Middle frontal gyrus (tissue), 1 donor: Measurements from ENCODE around the gene NAPA.

Experiments
- DNase-seq: peaks from one replicate; pipeline ENCODE4 v3.0.0-alpha.2; 2015; ENCODE audit warnings: low spot score; ENCODE audit errors: extremely low spot score

Gene NAPA

DNA sequence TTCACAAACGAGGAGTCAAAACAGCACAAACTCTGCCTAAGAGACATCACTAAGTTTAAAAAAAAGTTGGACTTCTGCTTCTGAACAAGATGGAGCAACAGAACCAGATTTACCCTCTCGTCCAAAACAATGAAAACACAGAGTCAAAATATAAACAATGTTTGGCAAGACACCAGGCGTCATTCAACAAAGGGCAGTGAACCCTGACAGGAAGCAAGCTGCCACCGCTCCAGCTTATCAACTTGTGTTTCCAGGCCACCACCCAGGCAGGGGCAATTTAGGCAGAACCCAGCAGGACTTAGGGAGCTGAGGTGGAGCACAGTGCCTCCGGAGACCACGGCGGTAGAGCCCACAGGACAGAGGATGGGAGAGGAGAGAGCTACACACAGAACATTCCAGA lies 8.6 kb upstream of the NAPA start:
- no peak for DNase-seq

DNA sequence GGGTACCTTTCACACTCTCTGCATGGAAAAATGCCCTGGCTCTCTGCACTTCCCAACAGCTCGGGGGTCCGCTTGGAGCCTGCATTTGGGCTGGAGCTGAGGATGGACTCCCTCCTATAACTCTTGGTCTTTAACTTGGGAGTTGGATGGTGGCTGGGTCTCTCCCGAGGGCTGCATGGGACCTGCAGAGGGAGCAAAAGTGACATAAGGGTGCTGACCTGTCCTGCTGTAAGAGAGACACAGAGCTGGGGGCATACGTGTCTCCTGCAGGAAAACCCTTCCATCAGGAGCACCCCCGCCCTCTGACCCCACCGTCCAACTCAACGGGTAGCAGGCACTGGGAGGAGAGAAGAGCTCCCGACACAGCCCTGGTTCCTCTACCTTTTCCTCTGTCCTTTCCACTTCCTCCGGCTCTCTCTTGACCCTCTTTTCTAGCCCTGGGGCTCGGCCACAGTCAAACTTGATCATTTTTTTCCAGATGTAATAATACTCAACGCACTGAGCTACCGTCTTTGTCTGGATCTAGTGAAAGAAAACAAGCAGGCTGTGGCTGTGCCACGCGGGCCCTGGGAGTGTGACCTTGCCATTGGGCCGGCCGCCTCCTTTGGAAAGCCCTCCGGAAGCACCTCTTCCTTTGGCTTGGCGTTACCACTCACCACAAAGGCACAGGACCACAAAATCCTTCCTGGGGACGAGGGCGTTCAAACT lies 6.8 kb upstream of the NAPA start:
- no peak for DNase-seq

DNA sequence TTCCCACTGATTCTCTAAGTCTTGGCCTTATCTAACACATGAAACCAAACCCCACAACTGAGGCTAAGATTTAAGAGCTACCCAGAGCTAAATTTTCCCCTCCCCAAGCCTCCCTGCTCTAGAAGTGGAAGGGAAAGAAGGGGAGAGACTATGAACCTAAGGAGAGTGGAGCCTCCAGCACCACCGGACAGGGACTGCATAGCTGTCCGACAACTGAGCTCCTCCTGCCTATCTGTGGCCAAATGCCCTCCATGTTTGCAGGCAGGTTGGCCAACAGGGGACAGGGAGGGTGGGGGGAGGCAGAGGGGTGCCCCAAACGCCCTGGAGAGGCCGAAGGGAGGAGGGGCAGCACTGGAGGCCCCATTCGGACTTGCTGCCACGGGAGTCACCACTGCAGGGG lies 6.0 kb upstream of the NAPA start:
- no peak for DNase-seq

DNA sequence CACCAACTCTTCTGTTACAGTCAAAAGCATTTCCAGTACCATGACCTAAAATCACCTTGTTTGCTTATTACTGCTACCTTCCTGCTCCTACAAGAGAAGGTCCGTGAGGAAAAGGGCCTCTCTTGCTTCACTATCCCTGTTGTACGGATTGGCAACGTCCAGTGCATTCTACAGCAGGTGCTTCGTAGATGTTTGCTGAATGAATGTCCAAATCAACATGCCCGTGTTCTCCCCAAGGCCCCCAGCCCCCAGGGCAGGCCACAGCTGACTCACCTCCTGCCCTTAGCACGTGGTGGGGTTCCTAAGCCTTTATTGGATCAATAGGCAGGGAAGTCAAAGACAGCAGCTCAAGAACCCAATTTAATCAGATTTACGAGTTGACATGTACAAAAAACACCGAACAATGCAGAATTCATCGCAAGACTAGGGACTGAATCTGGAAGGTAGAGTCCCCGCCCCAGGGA lies 5.5 kb upstream of the NAPA start:
- DNase-seq: no peak

DNA sequence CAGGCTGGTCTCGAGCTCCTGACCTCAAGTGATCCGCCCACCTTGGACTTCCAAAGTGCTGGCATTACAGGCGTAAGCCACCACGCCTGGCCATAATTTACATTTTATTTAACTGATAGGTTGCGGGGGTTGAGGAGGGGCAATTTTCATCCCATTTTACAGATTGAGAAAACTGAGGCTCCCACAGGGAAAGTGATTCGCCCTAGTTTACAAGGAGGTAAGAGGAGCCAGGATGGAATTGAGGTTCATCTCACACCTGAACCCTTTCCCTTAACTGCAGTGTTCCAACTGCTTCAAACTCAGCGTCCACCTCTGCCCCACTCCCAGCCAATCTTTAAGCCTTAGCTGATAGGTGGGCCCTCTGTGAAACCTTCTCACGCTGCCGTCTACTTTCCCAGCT lies 4.0 kb upstream of the NAPA start:
- no peak for DNase-seq

DNA sequence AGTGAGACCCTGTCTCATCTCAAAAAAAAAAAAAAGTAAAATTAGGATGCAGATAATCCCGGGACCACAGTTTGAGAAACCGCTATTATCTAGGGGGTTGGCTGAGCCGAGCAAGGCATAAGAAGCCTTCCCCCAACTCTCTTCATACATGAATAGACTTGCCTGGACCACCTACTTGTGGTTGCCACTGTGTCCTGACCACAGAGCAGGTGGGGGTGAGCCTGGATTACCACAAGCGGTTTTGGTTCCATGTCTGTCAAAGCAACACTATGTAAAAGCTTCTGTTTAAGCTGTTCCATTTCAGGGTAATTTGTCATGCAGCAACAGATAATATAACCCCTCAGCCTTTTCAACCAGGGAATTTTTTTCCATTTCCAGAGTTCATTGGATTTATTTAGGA lies 3.3 kb upstream of the NAPA start:
- no peak for DNase-seq

- no peak for DNase-seq
Measured at GRCh38 chr19:47514151-47514868, 553 bp downstream of the NAPA start.

DNA sequence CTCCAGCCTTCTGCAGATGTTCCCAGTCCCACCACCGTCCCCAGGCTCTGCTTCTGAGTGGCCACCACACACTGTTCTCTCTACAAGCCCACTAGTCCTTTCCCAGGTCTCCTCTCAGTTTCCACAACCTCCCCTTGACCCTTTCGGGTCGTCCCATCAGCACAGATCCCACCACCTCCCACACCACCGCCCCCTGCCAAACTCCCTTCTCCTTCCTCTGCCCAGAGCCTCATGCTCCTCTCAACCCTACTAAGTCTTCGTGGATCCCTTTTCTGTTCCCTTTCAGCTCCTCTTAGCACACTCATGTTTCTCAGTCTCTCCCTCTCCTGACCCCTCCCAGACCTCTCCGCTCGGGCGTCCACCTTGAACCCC lies 1.9 kb downstream of the NAPA start:
- no peak for DNase-seq

GRCh38 chr19:47512183-47512947 lies 2.5 kb downstream of the NAPA start:
- no peak for DNase-seq

DNA sequence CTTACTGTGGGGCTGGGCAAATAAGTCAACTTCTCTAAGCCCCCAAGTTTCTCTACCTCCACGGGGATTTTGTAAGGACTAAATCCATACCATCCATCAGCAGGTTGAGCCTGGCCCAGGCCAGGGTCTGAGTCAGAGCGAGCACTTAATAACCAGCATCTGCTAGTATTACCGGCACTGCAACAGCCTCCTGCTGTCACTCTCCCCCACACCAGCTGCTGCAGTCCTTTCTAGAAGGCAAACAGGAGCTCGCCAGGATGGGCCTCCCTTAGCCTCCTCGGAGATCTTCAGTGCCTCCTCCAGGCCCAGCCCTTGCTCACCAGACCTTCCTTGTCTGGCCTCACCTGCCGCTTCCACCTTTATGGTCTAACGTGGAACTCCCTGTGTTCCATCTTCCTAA lies 3.2 kb downstream of the NAPA start:
- no peak for DNase-seq

DNA sequence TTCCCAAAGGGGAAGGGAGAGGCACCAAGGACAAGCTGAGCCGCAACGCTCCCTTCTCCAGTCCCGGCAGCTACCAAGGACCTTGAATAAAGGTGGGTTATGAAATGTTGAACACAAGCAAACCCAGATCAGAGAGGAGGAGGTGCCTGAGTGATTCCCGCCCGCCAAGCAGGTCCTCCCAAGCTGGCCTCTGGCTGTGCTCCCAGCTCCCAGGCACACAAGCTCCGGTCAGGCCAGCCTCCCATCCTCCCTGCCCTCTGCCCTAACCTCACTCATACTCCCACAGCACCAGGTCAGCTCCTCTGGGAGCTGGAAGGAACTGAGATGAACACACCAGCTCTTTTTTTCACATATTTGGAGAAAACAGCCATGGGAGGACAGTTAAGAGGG lies 3.7 kb downstream of the NAPA start:
- no peak for DNase-seq

GRCh38 chr19:47510516-47511127 lies 4.2 kb downstream of the NAPA start:
- no peak for DNase-seq

- DNase-seq: no peak
Measured at GRCh38 chr19:47509973-47510372, 4.9 kb downstream of the NAPA start.

DNA sequence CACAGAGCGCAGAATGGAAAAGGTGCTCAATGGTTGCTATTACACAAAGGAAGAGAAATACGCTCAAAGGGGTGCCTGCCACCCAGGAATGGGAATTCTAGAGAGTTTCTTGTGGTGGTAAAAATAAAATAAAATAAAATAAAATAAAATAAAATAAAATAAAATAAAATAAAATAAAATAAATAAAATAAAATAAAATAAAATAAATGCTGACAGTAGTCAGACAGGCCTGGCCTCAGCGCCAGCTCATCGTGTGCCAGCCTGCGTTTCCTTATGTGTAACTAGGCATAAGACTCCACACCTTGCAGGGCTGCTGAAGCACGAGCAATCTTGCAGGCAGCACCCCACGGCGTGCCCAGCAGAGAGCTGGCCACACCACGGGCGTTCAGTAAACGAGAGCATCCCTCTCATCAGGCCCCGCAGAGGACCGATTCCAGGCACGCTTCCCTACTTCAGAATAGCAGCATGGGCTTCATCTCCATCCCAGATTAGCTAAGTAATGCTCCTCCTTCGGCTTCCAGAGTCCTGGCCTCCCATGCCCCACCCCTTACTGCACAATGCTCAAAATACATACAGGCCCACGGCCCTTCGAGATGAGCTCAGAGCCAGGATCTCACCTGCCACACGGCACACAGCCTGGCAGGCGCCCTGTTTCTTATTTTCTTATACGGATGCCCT lies 5.6 kb downstream of the NAPA start:
- DNase-seq: no peak

DNA sequence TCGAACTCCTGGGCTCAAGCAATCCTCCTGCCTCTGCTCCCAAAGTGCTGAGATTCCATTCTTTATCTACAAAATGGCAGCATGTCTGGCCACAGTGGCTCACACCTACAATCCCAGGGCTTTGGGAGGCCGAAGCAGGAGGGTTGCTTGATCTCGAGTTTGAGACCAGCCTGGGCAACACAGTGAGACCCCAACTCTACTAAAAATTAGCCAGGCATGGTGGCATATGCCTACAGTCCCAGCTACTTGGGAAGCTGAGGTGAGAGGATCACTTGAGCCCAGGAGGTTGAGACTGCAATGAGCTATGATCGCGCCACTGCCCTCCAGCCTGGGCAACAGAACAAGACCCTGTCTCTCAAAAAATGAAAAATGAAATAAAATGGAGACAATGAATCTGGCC lies 6.1 kb downstream of the NAPA start:
- DNase-seq: no peak

- no peak for DNase-seq
Measured at GRCh38 chr19:47507924-47508553, 6.8 kb downstream of the NAPA start.

DNA sequence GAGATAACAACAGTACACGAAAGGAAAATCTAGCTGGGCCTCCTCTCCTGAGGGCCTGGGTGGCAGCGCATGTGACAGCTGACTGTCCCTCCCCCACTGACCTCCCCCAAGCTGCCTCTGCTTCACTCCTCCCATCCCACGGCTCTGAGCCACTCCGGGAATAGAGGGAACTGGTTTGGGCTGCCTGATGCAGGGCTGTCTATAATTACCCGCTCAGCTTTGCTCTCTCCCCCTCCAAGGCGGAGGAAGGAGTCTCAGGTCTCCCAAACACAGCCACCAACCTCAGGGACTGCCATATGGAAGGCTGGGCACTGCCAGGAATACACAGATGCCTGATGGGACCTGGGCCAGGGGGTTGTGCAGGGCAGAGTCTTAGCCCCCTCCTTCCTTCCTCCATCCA lies 7.9 kb downstream of the NAPA start:
- no peak for DNase-seq

DNA sequence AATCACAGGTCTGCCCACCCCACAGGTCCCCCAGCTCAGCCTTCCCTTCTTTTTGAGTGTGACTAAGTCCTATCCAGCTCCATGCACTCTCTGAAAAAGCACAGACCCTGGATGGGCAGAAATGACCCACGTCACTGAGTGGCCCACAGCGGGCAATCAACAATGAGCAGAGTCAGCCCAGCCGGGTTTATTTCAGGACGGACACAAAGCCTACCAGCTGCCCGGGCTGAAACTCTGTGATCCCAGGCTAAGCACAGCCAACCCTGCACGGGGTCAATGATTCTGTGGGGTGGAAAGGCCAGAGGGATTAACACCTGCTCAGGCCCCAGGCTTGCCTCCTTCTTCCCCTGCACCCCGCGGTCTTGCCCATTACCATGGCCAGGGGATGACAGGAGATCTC lies 8.4 kb downstream of the NAPA start:
- DNase-seq: no peak

GRCh38 chr19:47505506-47505905 lies 9.4 kb downstream of the NAPA start:
- no peak for DNase-seq

DNA sequence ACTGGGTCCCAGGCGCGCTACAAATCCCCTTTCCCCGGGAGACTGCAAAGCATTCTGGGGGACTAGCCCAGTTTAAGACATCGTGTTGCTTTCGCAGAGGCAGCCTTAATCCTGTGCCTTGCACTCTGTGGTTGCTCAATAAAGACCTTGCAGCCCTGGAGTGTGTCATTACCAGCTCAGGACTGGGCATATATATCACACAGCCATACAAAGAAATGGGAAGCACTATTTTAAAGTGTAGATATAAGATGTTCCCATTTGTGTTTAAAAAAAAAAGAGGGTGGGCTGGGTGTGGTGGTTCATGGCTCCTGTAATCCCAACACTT lies 11.1 kb downstream of the NAPA start:
- no peak for DNase-seq

DNA sequence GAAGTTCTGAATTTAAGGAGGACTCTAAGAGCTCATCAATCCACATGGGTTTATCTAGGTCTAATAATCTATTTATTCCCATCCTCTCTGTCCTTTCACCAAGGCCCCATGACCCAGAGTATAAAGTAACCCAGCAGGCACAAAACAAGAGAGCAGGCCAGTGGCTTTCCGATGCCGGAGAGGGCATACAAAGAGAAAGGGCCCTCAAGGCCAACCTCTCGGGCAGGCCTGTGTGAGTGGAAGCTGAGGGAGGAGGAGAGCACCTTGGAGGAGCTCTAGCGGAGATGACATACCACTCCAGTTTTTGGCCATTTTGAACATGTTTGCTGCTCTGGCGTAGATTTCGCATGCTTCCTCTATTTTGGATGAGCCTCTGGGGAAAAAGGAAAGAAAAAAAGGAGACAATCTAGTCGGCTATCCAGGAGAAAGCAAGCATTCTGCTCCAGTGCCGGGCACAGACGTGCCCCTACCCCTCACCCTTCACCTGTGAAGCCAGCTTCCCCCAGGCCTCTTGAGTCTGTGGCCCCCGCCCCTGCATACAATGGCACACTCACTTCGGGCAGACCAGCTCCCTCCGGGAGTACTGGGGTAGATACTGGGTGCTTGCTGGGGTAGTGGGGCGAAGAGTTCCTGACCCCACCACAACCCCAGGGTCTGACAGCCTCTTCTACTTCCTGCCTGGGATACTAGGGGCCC lies 11.6 kb downstream of the NAPA start:
- no peak for DNase-seq
